ENCODE measurements around the gene GPBAR1.

GRCh38 chr2:218286570-218287459 is 26.0 kb downstream of the GPBAR1 start:
- TF ChIP-seq CTCF (conservative IDR thresholded peaks at IDR 0.05; ENCODE audit: low read depth, low read length), result no peak
- no peak for TF ChIP-seq EZH2 (IDR thresholded peaks at IDR 0.05; ENCODE audit: borderline replicate concordance, low read depth, low read length, poor library complexity, severe bottlenecking)

Measured in A673 (cell line).